ENCODE results near the gene JMJD7. TPM values are rescaled to one million over a fixed set of nuclear protein-coding genes. Genes with fewer than 3 reads are reported as not detected.

Gene JMJD7
- total RNA-seq, 4 donors from 2014 or later, result 45.4 to 88.3 (median 60.9) TPM

- TF ChIP-seq EP300 (IDR thresholded peaks at IDR 0.05) (no peak), POLR2AphosphoS5 (IDR thresholded peaks at IDR 0.05) (no peak), POLR2A (IDR thresholded peaks at IDR 0.05) (no peak), CTCF (IDR thresholded peaks at IDR 0.05) (no peak)
- Histone ChIP-seq H3K4me1 (peaks cover 5% of the 10 kb centered on the region), H3K27me3 (no peaks in the 10 kb centered on the region), H3K27ac (no peak overlapping the region), H3K36me3 (peaks cover 99% of the 10 kb centered on the region), H3K9me3 (no peaks in the 10 kb centered on the region), H3K4me3 (no peak overlapping the region)
- WGBS, result 65% methylated on average over 14 of the region's 14 CpGs
- no peak for DNase-seq (ENCODE audit: low spot score in 2 of 2)
Observed at GRCh38 chr15:41817327-41817726, 10.6 kb upstream of the JMJD7 start.

GRCh38 chr15:41817781-41818180, 10.1 kb upstream of the JMJD7 start:
- H3K9me3 ChIP-seq, result no peaks in the 10 kb centered on the region
- no peaks in the 10 kb centered on the region for H3K27me3 ChIP-seq
- H3K36me3 ChIP-seq, result peaks cover 99% of the 10 kb centered on the region
- no peak for DNase-seq (ENCODE audit: low spot score in 2 of 2)
- 86% methylated on average over 6 of the region's 6 CpGs for WGBS
- peaks cover 5% of the 10 kb centered on the region for H3K4me1 ChIP-seq
- H3K27ac ChIP-seq, result no peak overlapping the region
- H3K4me3 ChIP-seq, result no peak overlapping the region
- TF ChIP-seq EP300 (IDR thresholded peaks at IDR 0.05) (no peak), CTCF (IDR thresholded peaks at IDR 0.05) (no peak), POLR2A (IDR thresholded peaks at IDR 0.05) (no peak), POLR2AphosphoS5 (IDR thresholded peaks at IDR 0.05) (no peak)

GRCh38 chr15:41819455-41820050, 8.3 kb upstream of the JMJD7 start:
- no peak for DNase-seq (ENCODE audit: low spot score in 2 of 2)
- Histone ChIP-seq H3K27me3 (no peaks in the 10 kb centered on the region), H3K27ac (no peak overlapping the region), H3K4me3 (no peak overlapping the region), H3K4me1 (peaks cover 5% of the 10 kb centered on the region), H3K36me3 (peaks cover 99% of the 10 kb centered on the region), H3K9me3 (no peaks in the 10 kb centered on the region)
- TF ChIP-seq CTCF (IDR thresholded peaks at IDR 0.05) (no peak), POLR2A (IDR thresholded peaks at IDR 0.05) (no peak), EP300 (IDR thresholded peaks at IDR 0.05) (no peak), POLR2AphosphoS5 (IDR thresholded peaks at IDR 0.05) (no peak)
- WGBS, result 89% methylated on average over 9 of the region's 9 CpGs

- no peak for DNase-seq (ENCODE audit: low spot score in 2 of 2)
- Histone ChIP-seq H3K4me3 (no peak overlapping the region), H3K36me3 (peaks cover 97% of the 10 kb centered on the region)
Observed at GRCh38 chr15:41820791-41821423, 7.0 kb upstream of the JMJD7 start.

More at GRCh38 chr15:41820791-41821423, 7.0 kb upstream of the JMJD7 start:
- H3K27ac ChIP-seq, result no peak overlapping the region
- H3K27me3 ChIP-seq, result no peaks in the 10 kb centered on the region
- TF ChIP-seq CTCF (IDR thresholded peaks at IDR 0.05) (no peak), POLR2A (IDR thresholded peaks at IDR 0.05) (no peak), EP300 (IDR thresholded peaks at IDR 0.05) (no peak), POLR2AphosphoS5 (IDR thresholded peaks at IDR 0.05) (no peak)
- peaks cover 5% of the 10 kb centered on the region for H3K4me1 ChIP-seq
- H3K9me3 ChIP-seq, result no peaks in the 10 kb centered on the region
- 36% methylated on average over 6 of the region's 6 CpGs for WGBS
